Measurements from ENCODE around the gene CCDC187. TPM values are rescaled to one million over a fixed set of nuclear protein-coding genes. Genes with fewer than 3 reads are reported as not detected.

The CCDC187 gene
- total RNA-seq, 4 donors from 2014 or later = 0.27 to 5.1 (median 2.2) TPM

DNA sequence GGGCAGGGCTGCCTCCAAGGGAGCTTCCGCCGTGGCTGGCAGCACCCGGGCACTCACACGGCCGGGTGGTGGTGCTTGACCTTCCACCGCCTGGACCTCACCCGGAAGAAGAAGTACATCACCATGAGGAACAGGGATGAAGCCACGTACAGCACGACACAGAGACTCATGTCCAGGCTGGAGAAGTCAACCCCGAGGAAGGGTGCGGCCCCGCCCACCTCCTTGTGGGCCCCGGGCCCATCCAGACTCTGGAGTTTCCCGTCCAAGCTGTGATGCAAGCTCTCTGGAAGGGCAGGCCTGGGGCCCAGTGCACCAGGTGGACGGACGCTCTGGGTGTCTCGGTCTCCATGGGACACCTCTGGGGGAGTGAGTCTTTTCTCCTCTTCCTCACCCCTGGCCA, 95.2 kb downstream of the CCDC187 start:
- Histone ChIP-seq H3K27ac (no peak overlapping the region), H3K9me3 (no peaks in the 10 kb centered on the region), H3K36me3 (no peaks in the 10 kb centered on the region), H3K27me3 (peaks cover 3 to 9% of the 10 kb centered on the region in 2 donors), H3K4me1 (no peaks in the 10 kb centered on the region), H3K4me3 (no peak overlapping the region)
- intact Hi-C loops (cut with DNase I; ENCODE audit: low total_unique reads) = no loop called here
- DNase-seq = no peak
- TF ChIP-seq, protein P1, sequence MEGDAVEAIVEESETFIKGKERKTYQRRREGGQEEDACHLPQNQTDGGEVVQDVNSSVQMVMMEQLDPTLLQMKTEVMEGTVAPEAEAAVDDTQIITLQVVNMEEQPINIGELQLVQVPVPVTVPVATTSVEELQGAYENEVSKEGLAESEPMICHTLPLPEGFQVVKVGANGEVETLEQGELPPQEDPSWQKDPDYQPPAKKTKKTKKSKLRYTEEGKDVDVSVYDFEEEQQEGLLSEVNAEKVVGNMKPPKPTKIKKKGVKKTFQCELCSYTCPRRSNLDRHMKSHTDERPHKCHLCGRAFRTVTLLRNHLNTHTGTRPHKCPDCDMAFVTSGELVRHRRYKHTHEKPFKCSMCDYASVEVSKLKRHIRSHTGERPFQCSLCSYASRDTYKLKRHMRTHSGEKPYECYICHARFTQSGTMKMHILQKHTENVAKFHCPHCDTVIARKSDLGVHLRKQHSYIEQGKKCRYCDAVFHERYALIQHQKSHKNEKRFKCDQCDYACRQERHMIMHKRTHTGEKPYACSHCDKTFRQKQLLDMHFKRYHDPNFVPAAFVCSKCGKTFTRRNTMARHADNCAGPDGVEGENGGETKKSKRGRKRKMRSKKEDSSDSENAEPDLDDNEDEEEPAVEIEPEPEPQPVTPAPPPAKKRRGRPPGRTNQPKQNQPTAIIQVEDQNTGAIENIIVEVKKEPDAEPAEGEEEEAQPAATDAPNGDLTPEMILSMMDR (IDR thresholded peaks at IDR 0.05) = no peak
- TF ChIP-seq POLR2A (IDR thresholded peaks at IDR 0.05) = no peak

DNA sequence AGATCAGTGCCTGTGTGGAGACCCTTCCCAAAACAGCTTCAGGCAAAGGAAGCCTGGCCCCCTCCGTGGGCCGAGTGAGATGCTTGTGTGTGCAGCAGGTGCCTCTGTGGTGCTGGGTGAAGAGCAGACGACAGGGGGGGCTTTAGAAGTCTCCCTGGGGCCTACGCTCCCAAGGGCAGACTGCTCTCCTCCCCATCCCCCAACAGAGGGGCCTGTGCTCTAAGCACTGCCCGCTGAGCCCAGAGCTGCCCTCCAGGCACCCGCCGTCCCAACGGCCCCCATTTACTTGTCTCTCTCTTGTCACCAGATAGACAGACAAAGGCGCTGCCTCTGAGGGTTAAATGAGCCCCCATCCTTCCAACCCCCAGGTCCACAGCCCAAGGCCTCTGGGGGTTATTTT, 96.3 kb downstream of the CCDC187 start:
- DNase-seq = no peak
- intact Hi-C loops (cut with DNase I; ENCODE audit: low total_unique reads) = no loop called here
- Histone ChIP-seq H3K27me3 (peaks cover 4 to 15% of the 10 kb centered on the region in 2 donors), H3K27ac (no peak overlapping the region), H3K36me3 (no peaks in the 10 kb centered on the region), H3K4me3 (no peak overlapping the region), H3K9me3 (no peaks in the 10 kb centered on the region), H3K4me1 (no peaks in the 10 kb centered on the region)
- no peak for TF ChIP-seq POLR2A (IDR thresholded peaks at IDR 0.05)
- TF ChIP-seq, protein P1 (IDR thresholded peaks at IDR 0.05) = no peak

- Histone ChIP-seq H3K36me3 (no peaks in the 10 kb centered on the region), H3K4me1 (no peaks in the 10 kb centered on the region), H3K27me3 (peaks cover 8 to 15% of the 10 kb centered on the region in 2 donors), H3K27ac (no peak overlapping the region), H3K4me3 (no peak overlapping the region), H3K9me3 (no peaks in the 10 kb centered on the region)
- no peak for DNase-seq
- intact Hi-C loops (cut with DNase I; ENCODE audit: low total_unique reads) = no loop called here
- TF ChIP-seq, protein P1 (IDR thresholded peaks at IDR 0.05) = no peak
- TF ChIP-seq POLR2A (IDR thresholded peaks at IDR 0.05) = no peak
Observed at GRCh38 chr9:136206602-136207275, 97.2 kb downstream of the CCDC187 start.

DNA sequence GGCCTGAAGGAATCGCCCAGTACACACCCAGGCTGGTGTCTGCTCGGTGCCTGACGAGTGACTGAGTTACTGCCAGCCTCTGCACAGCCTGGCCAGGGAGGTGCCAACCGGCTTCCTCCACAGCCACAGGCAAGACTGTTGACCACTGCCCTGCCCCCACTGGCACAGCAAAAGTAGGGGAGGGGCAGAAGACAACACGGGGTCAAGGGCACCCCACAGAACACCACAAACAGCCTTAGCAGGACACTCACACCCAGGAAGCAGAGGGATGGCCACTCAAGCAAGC, 98.2 kb downstream of the CCDC187 start:
- Histone ChIP-seq H3K9me3 (no peaks in the 10 kb centered on the region), H3K36me3 (no peaks in the 10 kb centered on the region), H3K4me1 (no peaks in the 10 kb centered on the region), H3K27me3 (peaks cover 8 to 25% of the 10 kb centered on the region in 2 donors), H3K4me3 (no peak overlapping the region), H3K27ac (no peak overlapping the region)
- DNase-seq = no peak
- no peak for TF ChIP-seq POLR2A (IDR thresholded peaks at IDR 0.05)
- TF ChIP-seq, protein P1 (IDR thresholded peaks at IDR 0.05) = no peak
- intact Hi-C loops (cut with DNase I; ENCODE audit: low total_unique reads) = no loop called here

- TF ChIP-seq, protein P1 (IDR thresholded peaks at IDR 0.05) = no peak
- TF ChIP-seq POLR2A (IDR thresholded peaks at IDR 0.05) = no peak
- Histone ChIP-seq H3K4me1 (no peaks in the 10 kb centered on the region), H3K4me3 (no peak within 1 kb of the TSS), H3K9me3 (no peaks in the 10 kb centered on the region), H3K27me3 (peaks cover 8 to 31% of the 10 kb centered on the region in 2 donors), H3K36me3 (no peaks in the 10 kb centered on the region), H3K27ac (no peak within 1 kb of the TSS)
- no peak for DNase-seq
- intact Hi-C loops (cut with DNase I; ENCODE audit: low total_unique reads) = no loop called here
Observed at GRCh38 chr9:136204838-136205706, 98.8 kb downstream of the CCDC187 start, which contains the start of gene LHX3. Gene LHX3, minus strand, starts transcription at chr9:136205128. Its CDS starts 116 bp downstream, at chr9:136205012.

Data from uterus (tissue), 4 donors.